Measurements from ENCODE around the gene KNL1.

Gene KNL1

GRCh38 chr15:40697916-40698315, 103.9 kb downstream of the KNL1 start:
- Histone ChIP-seq H3K27me3 (ENCODE audit: insufficient read depth, low read length) (no peaks in the 10 kb centered on the region), H3K9ac (ENCODE audit: low read length) (no peak overlapping the region), H3F3A (ENCODE audit: insufficient read depth, low read length) (no peaks in the 10 kb centered on the region; the same call in 1 of the 2 replicates), H3K36me3 (ENCODE audit: insufficient read depth, low read length) (peaks cover 44% of the 10 kb centered on the region), H3K4me1 (ENCODE audit: insufficient read depth, low read length, severe bottlenecking) (peaks cover 18% of the 10 kb centered on the region), H3K9me2 (ENCODE audit: low read depth, low read length) (no peaks in the 10 kb centered on the region), H3K4me3 (ENCODE audit: low read depth, low read length, poor library complexity, severe bottlenecking) (no peak overlapping the region), H3K79me2 (ENCODE audit: insufficient read depth, low read length) (peaks cover 11% of the 10 kb centered on the region), H4K20me1 (ENCODE audit: insufficient read depth, low read length) (no peaks in the 10 kb centered on the region), H2AFZ (ENCODE audit: low read length) (no peak overlapping the region), H3K4me2 (ENCODE audit: low read length) (no peak overlapping the region), H3K27ac (ENCODE audit: low read depth, low read length, poor library complexity, severe bottlenecking) (no peak overlapping the region), H3K9me3 (ENCODE audit: low read length) (no peaks in the 10 kb centered on the region)
- no peak for TF ChIP-seq CTCF (IDR thresholded peaks at IDR 0.05; ENCODE audit: low read length)
- TF ChIP-seq EZH2 (IDR thresholded peaks at IDR 0.05; ENCODE audit: borderline replicate concordance, low read length), result no peak

- Histone ChIP-seq H3K9me3 (ENCODE audit: low read length) (no peaks in the 10 kb centered on the region), H2AFZ (ENCODE audit: low read length) (no peak overlapping the region), H3K4me1 (ENCODE audit: insufficient read depth, low read length, severe bottlenecking) (no peaks in the 10 kb centered on the region), H3F3A (ENCODE audit: insufficient read depth, low read length) (no peaks in the 10 kb centered on the region), H3K4me3 (ENCODE audit: low read depth, low read length, poor library complexity, severe bottlenecking) (no peak overlapping the region), H3K27ac (ENCODE audit: low read depth, low read length, poor library complexity, severe bottlenecking) (no peak overlapping the region), H3K27me3 (ENCODE audit: insufficient read depth, low read length) (no peaks in the 10 kb centered on the region), H3K4me2 (ENCODE audit: low read length) (no peak overlapping the region), H3K36me3 (ENCODE audit: insufficient read depth, low read length) (peaks cover 75% of the 10 kb centered on the region), H3K9ac (ENCODE audit: low read length) (no peak overlapping the region), H3K79me2 (ENCODE audit: insufficient read depth, low read length) (no peaks in the 10 kb centered on the region), H3K9me2 (ENCODE audit: low read depth, low read length) (no peaks in the 10 kb centered on the region), H4K20me1 (ENCODE audit: insufficient read depth, low read length) (no peaks in the 10 kb centered on the region)
- TF ChIP-seq CTCF (IDR thresholded peaks at IDR 0.05; ENCODE audit: low read length) (peak; percentile 30; the same call in 1 of the 2 replicates), EZH2 (IDR thresholded peaks at IDR 0.05; ENCODE audit: borderline replicate concordance, low read length) (no peak)
These were observed 108.0 kb downstream of the KNL1 start for GRCh38 chr15:40702077-40702476.

GRCh38 chr15:40706121-40706520, 112.1 kb downstream of the KNL1 start:
- Histone ChIP-seq H3K4me1 (ENCODE audit: insufficient read depth, low read length, severe bottlenecking) (no peaks in the 10 kb centered on the region), H3K27ac (ENCODE audit: low read depth, low read length, poor library complexity, severe bottlenecking) (no peak overlapping the region), H3F3A (ENCODE audit: insufficient read depth, low read length) (no peaks in the 10 kb centered on the region), H3K4me2 (ENCODE audit: low read length) (no peak overlapping the region), H3K9me3 (ENCODE audit: low read length) (no peaks in the 10 kb centered on the region), H3K27me3 (ENCODE audit: insufficient read depth, low read length) (no peaks in the 10 kb centered on the region), H3K9ac (ENCODE audit: low read length) (no peak overlapping the region), H3K4me3 (ENCODE audit: low read depth, low read length, poor library complexity, severe bottlenecking) (no peak overlapping the region), H3K9me2 (ENCODE audit: low read depth, low read length) (no peaks in the 10 kb centered on the region), H3K79me2 (ENCODE audit: insufficient read depth, low read length) (no peaks in the 10 kb centered on the region), H3K36me3 (ENCODE audit: insufficient read depth, low read length) (peaks cover 81% of the 10 kb centered on the region), H4K20me1 (ENCODE audit: insufficient read depth, low read length) (no peaks in the 10 kb centered on the region), H2AFZ (ENCODE audit: low read length) (no peak overlapping the region)
- TF ChIP-seq EZH2 (IDR thresholded peaks at IDR 0.05; ENCODE audit: borderline replicate concordance, low read length) (no peak), CTCF (IDR thresholded peaks at IDR 0.05; ENCODE audit: low read length) (no peak)
